ENCODE results near the gene ELMOD1. TPM values are rescaled to one million over a fixed set of nuclear protein-coding genes. Genes with fewer than 3 reads are reported as not detected.

ELMOD1 gene
- total and polyA plus RNA-seq, 2 experiments from 2014 or later = 1.2 to 1.6 TPM

- TF ChIP-seq REST (IDR thresholded peaks at IDR 0.05; ENCODE audit: unreplicated experiment) (no peak), POLR2AphosphoS5 (IDR thresholded peaks at IDR 0.05; ENCODE audit: low read depth) (no peak), ZNF114 (CRISPR knock-in tag; IDR thresholded peaks at IDR 0.05) (no peak)
These were observed 88.5 kb downstream of the ELMOD1 start (continued) for GRCh38 chr11:107679255-107680024.

- no peak for DNase-seq (ENCODE audit: low spot score)
These were observed 91.2 kb downstream of the ELMOD1 start for GRCh38 chr11:107682171-107682570.

More at GRCh38 chr11:107682171-107682570, 91.2 kb downstream of the ELMOD1 start:
- Mint-ChIP-seq H3K27ac (no peak overlapping the region), H3K4me1 (peaks cover 3% of the 10 kb centered on the region; the same call in 2 of the 3 replicates), H3K27me3 (ENCODE audit: insufficient read depth, low read depth, poor library complexity) (no peaks in the 10 kb centered on the region), H3K9me3 (no peaks in the 10 kb centered on the region), H3K4me3 (no peak overlapping the region), H3K36me3 (ENCODE audit: low read depth) (no peaks in the 10 kb centered on the region)
- no peaks in the 10 kb centered on the region for H3K79me2 ChIP-seq (replicated peaks; ENCODE audit: insufficient read depth)
- H2AFZ ChIP-seq = no peak overlapping the region
- no peaks in the 10 kb centered on the region; the same call in 1 of the 2 replicates for H3K36me3 ChIP-seq (ENCODE audit: insufficient read depth)
- H4K20me1 ChIP-seq (replicated peaks; ENCODE audit: insufficient read depth) = no peaks in the 10 kb centered on the region
- H3K27ac ChIP-seq (ENCODE audit: low read depth) = no peak overlapping the region
- ATAC-seq = no peak
- no peaks in the 10 kb centered on the region for H3K4me1 ChIP-seq (ENCODE audit: insufficient read depth)
- TF ChIP-seq POLR2AphosphoS5 (IDR thresholded peaks at IDR 0.05; ENCODE audit: low read depth) = no peak
- TF ChIP-seq CTCF (conservative IDR thresholded peaks at IDR 0.05; ENCODE audit: low read depth in 2 of 2) = no peak
- TF ChIP-seq JUNB (IDR thresholded peaks at IDR 0.05; ENCODE audit: unreplicated experiment) = no peak
- no peak for TF ChIP-seq EZH2 (IDR thresholded peaks at IDR 0.05; ENCODE audit: low read depth, unreplicated experiment)
- TF ChIP-seq ETS1 (IDR thresholded peaks at IDR 0.05) = no peak
- TF ChIP-seq CREB1 (CRISPR knock-in tag; IDR thresholded peaks at IDR 0.05; ENCODE audit: low read depth) = no peak
- no peak for TF ChIP-seq EZH2phosphoT487 (IDR thresholded peaks at IDR 0.05; ENCODE audit: unreplicated experiment)
- TF ChIP-seq NANOG (IDR thresholded peaks at IDR 0.05; ENCODE audit: borderline replicate concordance) = no peak
- H3K27me3 ChIP-seq (ENCODE audit: insufficient read depth) = no peaks in the 10 kb centered on the region
- no peak overlapping the region for H3K4me2 ChIP-seq
- no peaks in the 10 kb centered on the region for H3K9me2 ChIP-seq (ENCODE audit: insufficient read depth)
- H3K4me3 ChIP-seq = no peak overlapping the region
- H3F3A ChIP-seq (replicated peaks; ENCODE audit: low read depth) = no peaks in the 10 kb centered on the region

All from GM23338 (cell line).